ENCODE results near the gene KCNA4. TPM values are rescaled to one million over a fixed set of nuclear protein-coding genes. Genes with fewer than 3 reads are reported as not detected.

KCNA4 gene
- total and polyA plus RNA-seq, 2 of the 4 experiments (the other 2 are of a cell fraction): not detected

GRCh38 chr11:30046578-30046945, 29.7 kb upstream of the KCNA4 start:
- BruUV-seq (replicated peaks): no TSS peak
- H3K9ac ChIP-seq (ENCODE audit: low read depth, low read length): no peak overlapping the region
- no peak overlapping the region for H4K5ac ChIP-seq (ENCODE audit: low read depth, low read length)
- H3K4me2 ChIP-seq (ENCODE audit: low read depth, low read length): no peak overlapping the region
- H2BK5ac ChIP-seq (ENCODE audit: low read depth, low read length, poor library complexity, severe bottlenecking): no peak overlapping the region
- H2BK15ac ChIP-seq (ENCODE audit: low read depth, low read length): no peak overlapping the region
- H3K4ac ChIP-seq (ENCODE audit: low read depth, low read length): no peak overlapping the region
- no peaks in the 10 kb centered on the region for H3K79me1 ChIP-seq (ENCODE audit: low read depth in 1 of 2, low read length in 2 of 2)
- no peaks in the 10 kb centered on the region for H4K20me1 ChIP-seq (ENCODE audit: insufficient read depth, low read length)
- in situ Hi-C loops (cut with MboI; ENCODE audit: low sequenced_read_pairs) (no loop called here), dilution Hi-C loops (cut with HindIII; ENCODE audit: low sequenced_read_pairs, unreplicated experiment) (no loop called here), intact Hi-C loops (cut with micrococcal nuclease) (no loop called here)
- H3K27ac ChIP-seq (ENCODE audit: insufficient read depth, low read length): no peak overlapping the region
- ATAC-seq (ENCODE audit: low read depth): no peak
- no peak for DNase-seq
- H2BK20ac ChIP-seq (ENCODE audit: low read depth, low read length): no peak overlapping the region
- H3K14ac ChIP-seq (replicated peaks; ENCODE audit: low read depth, low read length): no peak overlapping the region
- no peaks in the 10 kb centered on the region for H3K27me3 ChIP-seq (ENCODE audit: control insufficient read depth, insufficient read depth, low read length)
- no peak for TF ChIP-seq CHD1 (IDR thresholded peaks at IDR 0.05; ENCODE audit: low read depth, low read length)
- H3K4me3 ChIP-seq (ENCODE audit: insufficient read depth, low read depth, low read length): no peak overlapping the region
- H2AK5ac ChIP-seq (ENCODE audit: low read depth, low read length): no peak overlapping the region
- ChIA-PET POLR2A (ENCODE audit: unreplicated experiment) (no interaction called here), CTCF (no interaction called here)
- H4K8ac ChIP-seq (ENCODE audit: low read depth in 2 of 2, low read length in 2 of 2): no peak overlapping the region
- H3K56ac ChIP-seq (ENCODE audit: extremely low read depth, insufficient read depth, low read length): no peak overlapping the region
- no peak overlapping the region for H3K18ac ChIP-seq (ENCODE audit: low read depth, low read length)
- H4K91ac ChIP-seq (ENCODE audit: insufficient read depth, low read depth, low read length): no peak overlapping the region
- peak overlapping the region; percentile 23 for H2AFZ ChIP-seq (replicated peaks; ENCODE audit: low read length, poor library complexity)
- H2BK120ac ChIP-seq (ENCODE audit: low read depth, low read length): no peak overlapping the region
- peaks cover 9% of the 10 kb centered on the region; the same call in 1 of the 2 replicates for H3K9me3 ChIP-seq (ENCODE audit: control insufficient read depth, insufficient read depth, low read length)
- no peaks in the 10 kb centered on the region for H3K36me3 ChIP-seq (ENCODE audit: control insufficient read depth, insufficient read depth, low read length)
- no peak overlapping the region for H2AK9ac ChIP-seq (replicated peaks; ENCODE audit: low read depth, low read length, poor library complexity)
- WGBS, 2 experiments (ENCODE audit: extremely low coverage in 2 of 2, insufficient read length in 1 of 2): no CpG with 5 or more reads among the region's 6 CpGs
- H3K4me1 ChIP-seq (ENCODE audit: control insufficient read depth, insufficient read depth, low read length): no peaks in the 10 kb centered on the region
- no peak overlapping the region for H3K23ac ChIP-seq (ENCODE audit: low read depth, low read length)
- no peaks in the 10 kb centered on the region for H3K9me1 ChIP-seq (ENCODE audit: insufficient read depth, low read length)

Data from IMR-90 (cell line).